ENCODE measurements around the gene ELAVL1.

- TF ChIP-seq CTCF (IDR thresholded peaks at IDR 0.05), result peak; percentile 92 to 98 (median 92)
- TF ChIP-seq POLR2A (IDR thresholded peaks at IDR 0.05), result no peak
These were observed 3.2 kb downstream of the ELAVL1 start for GRCh38 chr19:8001995-8002849.
